Measurements from ENCODE around the gene ASAP3. TPM values are rescaled to one million over a fixed set of nuclear protein-coding genes. Genes with fewer than 3 reads are reported as not detected.
A peak's percentile ranks its signal among the peaks of the same experiment; 100 is the strongest.

The ASAP3 gene
- total RNA-seq, 1 experiment from 2014 or later, result 2.9 TPM

GRCh38 chr1:23481904-23482303 is 2.1 kb downstream of the ASAP3 start:
- intact Hi-C loops (cut with micrococcal nuclease; ENCODE audit: unreplicated experiment), result no loop called here
- Mint-ChIP-seq H3K4me1 (ENCODE audit: low read depth, unreplicated experiment) (peaks cover 16% of the 10 kb centered on the region), H3K4me3 (ENCODE audit: low read depth, unreplicated experiment) (no peak overlapping the region), H3K27ac (ENCODE audit: unreplicated experiment) (no peak overlapping the region), H3K27me3 (ENCODE audit: unreplicated experiment) (peaks cover 13% of the 10 kb centered on the region), H3K9me3 (ENCODE audit: low read depth, unreplicated experiment) (no peaks in the 10 kb centered on the region), H3K36me3 (ENCODE audit: insufficient read depth, unreplicated experiment) (peaks cover 19% of the 10 kb centered on the region)
- BruUV-seq (replicated peaks), result TSS peak; percentile 26
- CTCF ChIA-PET, result no interaction called here
- no peak for TF ChIP-seq CTCF (IDR thresholded peaks at IDR 0.05; ENCODE audit: unreplicated experiment)
- no peak for DNase-seq

GRCh38 chr1:23481026-23481597 is 2.9 kb downstream of the ASAP3 start:
- no peak for DNase-seq
- H3K9me3 Mint-ChIP-seq (ENCODE audit: low read depth, unreplicated experiment), result no peaks in the 10 kb centered on the region
- no peak overlapping the region for H3K4me3 Mint-ChIP-seq (ENCODE audit: low read depth, unreplicated experiment)
- peak overlapping the region; percentile 39 for H3K27ac Mint-ChIP-seq (ENCODE audit: unreplicated experiment)
- intact Hi-C loops (cut with micrococcal nuclease; ENCODE audit: unreplicated experiment), result no loop called here
- no peak for TF ChIP-seq CTCF (IDR thresholded peaks at IDR 0.05; ENCODE audit: unreplicated experiment)
- peaks cover 16% of the 10 kb centered on the region for H3K4me1 Mint-ChIP-seq (ENCODE audit: low read depth, unreplicated experiment)
- CTCF ChIA-PET, result no interaction called here
- BruUV-seq (replicated peaks), result no TSS peak
- H3K27me3 Mint-ChIP-seq (ENCODE audit: unreplicated experiment), result peaks cover 13% of the 10 kb centered on the region
- peaks cover 19% of the 10 kb centered on the region for H3K36me3 Mint-ChIP-seq (ENCODE audit: insufficient read depth, unreplicated experiment)

GRCh38 chr1:23480187-23481025 is 3.6 kb downstream of the ASAP3 start:
- no peak for TF ChIP-seq CTCF (IDR thresholded peaks at IDR 0.05; ENCODE audit: unreplicated experiment)
- H3K4me3 Mint-ChIP-seq (ENCODE audit: low read depth, unreplicated experiment), result no peak overlapping the region
- intact Hi-C loops (cut with micrococcal nuclease; ENCODE audit: unreplicated experiment), result no loop called here
- BruUV-seq (replicated peaks), result no TSS peak
- peak overlapping the region; percentile 39 for H3K27ac Mint-ChIP-seq (ENCODE audit: unreplicated experiment)
- H3K4me1 Mint-ChIP-seq (ENCODE audit: low read depth, unreplicated experiment), result peaks cover 16% of the 10 kb centered on the region
- no peak for DNase-seq
- H3K9me3 Mint-ChIP-seq (ENCODE audit: low read depth, unreplicated experiment), result no peaks in the 10 kb centered on the region
- CTCF ChIA-PET, result no interaction called here
- H3K36me3 Mint-ChIP-seq (ENCODE audit: insufficient read depth, unreplicated experiment), result peaks cover 19% of the 10 kb centered on the region
- H3K27me3 Mint-ChIP-seq (ENCODE audit: unreplicated experiment), result peaks cover 13% of the 10 kb centered on the region

- Mint-ChIP-seq H3K27me3 (ENCODE audit: unreplicated experiment) (peaks cover 13% of the 10 kb centered on the region), H3K4me3 (ENCODE audit: low read depth, unreplicated experiment) (no peak overlapping the region), H3K4me1 (ENCODE audit: low read depth, unreplicated experiment) (peaks cover 16% of the 10 kb centered on the region), H3K27ac (ENCODE audit: unreplicated experiment) (no peak overlapping the region), H3K9me3 (ENCODE audit: low read depth, unreplicated experiment) (no peaks in the 10 kb centered on the region), H3K36me3 (ENCODE audit: insufficient read depth, unreplicated experiment) (peaks cover 14% of the 10 kb centered on the region)
- intact Hi-C loops (cut with micrococcal nuclease; ENCODE audit: unreplicated experiment), result no loop called here
- TF ChIP-seq CTCF (IDR thresholded peaks at IDR 0.05; ENCODE audit: unreplicated experiment), result no peak
- CTCF ChIA-PET, result no interaction called here
- BruUV-seq (replicated peaks), result no TSS peak
- DNase-seq, result no peak
Observed at GRCh38 chr1:23479666-23479941, 4.4 kb downstream of the ASAP3 start.
